K562 (cell line): ENCODE results near the gene FNDC4. TPM values are rescaled to one million over a fixed set of nuclear protein-coding genes. Genes with fewer than 3 reads are reported as not detected.
A peak's percentile ranks its signal among the peaks of the same experiment; 100 is the strongest.

ENCODE experiments used
- ARID3B ChIP-seq: fragments of 250-450 bp; sonication (Bioruptor Pico); IDR thresholded peaks from 2 replicates; pipeline ENCODE4 v1.4.0; 2020; ENCODE audit warnings: borderline replicate concordance
- CHD1 ChIP-seq: fragments of 200-600 bp; sonication (generic); IDR thresholded peaks from one replicate; pipeline ENCODE4 v1.6.1; 2012; ENCODE audit warnings: mild to moderate bottlenecking, moderate library complexity, low read length, inconsistent platforms
- CXXC5 ChIP-seq: fragments of 250-450 bp; sonication (Bioruptor Pico); IDR thresholded peaks from 2 replicates; pipeline ENCODE4 v1.8.0; 2022; ENCODE audit warnings: inconsistent platforms, mild to moderate bottlenecking, moderate library complexity
- EGR1 ChIP-seq: fragments of 450-650 bp; conservative IDR thresholded peaks from 2 replicates; pipeline ENCODE4 v1.6.1; 2017; ENCODE audit warnings: mild to moderate bottlenecking
- FOS ChIP-seq: IDR thresholded peaks from 3 replicates; pipeline ENCODE4 v1.6.1; 2011; ENCODE audit not compliant: insufficient read length; ENCODE audit errors: extremely low read depth
- FOSL1 ChIP-seq: fragments of 200-800 bp; sonication (Bioruptor generic); conservative IDR thresholded peaks from 2 replicates; pipeline ENCODE4 v1.6.1; 2016; ENCODE audit warnings: missing genetic modification characterization, missing compliant biosample characterization
- GTF2F1 ChIP-seq: IDR thresholded peaks from 2 replicates; pipeline ENCODE4 v1.6.1; 2011; ENCODE audit warnings: low read depth, low read length, improper control_type of control experiment
- HES1 ChIP-seq: fragments of 450-650 bp; IDR thresholded peaks from 2 replicates; pipeline ENCODE4 v1.6.1; 2016; ENCODE audit warnings: low read depth, mild to moderate bottlenecking, moderate library complexity
- NONO ChIP-seq, 2 experiments: fragments of 200-400 bp in 1 of 2; fragments of 450-650 bp in 1 of 2; formaldehyde crosslinking in 1 of 2; IDR thresholded peaks; 2 replicates each; pipeline ENCODE4 v1.6.1; 2017; ENCODE audit warnings: low read depth in 2 of 2, mild to moderate bottlenecking in 2 of 2, moderate library complexity in 2 of 2, low read length in 1 of 2
- NR2C2 ChIP-seq, 2 experiments: fragments of 200-800 bp in 1 of 2; sonication (Bioruptor generic) in 1 of 2; sonication (generic) in 1 of 2; formaldehyde crosslinking in 1 of 2; IDR thresholded peaks; 2 replicates each; pipeline versions ENCODE4 v1.6.1 to v1.8.0; 2016 to 2022; ENCODE audit warnings: mild to moderate bottlenecking in 1 of 2, missing compliant biosample characterization in 1 of 2, missing genetic modification characterization in 1 of 2, missing genetic modification reagents in 1 of 2
- PHF8 ChIP-seq: fragments of 200-600 bp; sonication (generic); IDR thresholded peaks from 2 replicates; pipeline ENCODE4 v1.6.1; 2012; ENCODE audit warnings: mixed run types, mild to moderate bottlenecking, inconsistent platforms, low read length, moderate library complexity, borderline replicate concordance
- POLR2G ChIP-seq: fragments of 200-400 bp; formaldehyde crosslinking; IDR thresholded peaks from 2 replicates; pipeline ENCODE4 v1.6.1; 2017; ENCODE audit warnings: low read depth, mild to moderate bottlenecking, antibody characterized with exemption, low read length, moderate library complexity
- RB1 ChIP-seq: fragments of 450-650 bp; IDR thresholded peaks from 2 replicates; pipeline ENCODE4 v1.6.1; 2017; ENCODE audit warnings: low read depth, mild to moderate bottlenecking
- SIN3B ChIP-seq: fragments of 450-650 bp; IDR thresholded peaks from 2 replicates; pipeline ENCODE4 v1.6.1; 2017; ENCODE audit warnings: low read depth, mild to moderate bottlenecking, moderate library complexity
- UBTF ChIP-seq, 2 experiments: IDR thresholded peaks; 2 replicates each; pipeline ENCODE4 v1.6.1; 2012; ENCODE audit warnings: improper control_type of control experiment in 2 of 2, low read depth in 2 of 2, low read length in 2 of 2, borderline replicate concordance in 1 of 2
- ZNF699 ChIP-seq: fragments of 250-450 bp; sonication (Bioruptor Pico); IDR thresholded peaks from 2 replicates; pipeline ENCODE4 v1.8.0; 2021; ENCODE audit warnings: mild to moderate bottlenecking, moderate library complexity; ENCODE audit not compliant: insufficient replicate concordance
- ZNF717 ChIP-seq: fragments of 250-450 bp; sonication (Bioruptor Pico); IDR thresholded peaks from 2 replicates; pipeline ENCODE4 v1.5.0; 2021
- polyA plus RNA-seq, 8 experiments: library from polyadenylated mRNA; depleted of rRNA in 4 of 8; stranded (reverse) in 5 of 8; unstranded in 3 of 8; fragments of >200 nt; fragmentation: Nextera tagmentation in 2 of 8; fragmentation: Illumina TruSeq in 1 of 8; extraction: Ambion mirVana in 2 of 8; extraction: Trizol in 1 of 8; gene quantifications; 2 replicates each; pipeline versions ENCODE4 v1.2.1 to v1.2.3, GENCODE V29; 2011 to 2014; ENCODE audit warnings: inconsistent platforms in 1 of 8, missing spikeins in 1 of 8
- total RNA-seq, 7 experiments: library from RNA; depleted of rRNA in 6 of 7; stranded (reverse); fragments of >200 nt in 6 of 7; fragmentation: Illumina TruSeq in 2 of 7; extraction: Trizol in 2 of 7; gene quantifications; 2 replicates each; pipeline versions ENCODE4 v1.2.1 to v1.2.3, GENCODE V29; 2011 to 2021; ENCODE audit warnings: low replicate concordance in 1 of 7

Gene FNDC4
- total and polyA plus RNA-seq, 9 of the 15 experiments (the other 6 are each of a cell fraction or from before 2014, with no cell fraction given), result 0.28 to 4.9 (median 2.3) TPM

- no peak for TF ChIP-seq NR2C2 (CRISPR knock-in tag; IDR thresholded peaks at IDR 0.05)
- TF ChIP-seq NR2C2 (tag; IDR thresholded peaks at IDR 0.05), result no peak
- TF ChIP-seq ZNF717 (CRISPR knock-in tag), result no peak
- no peak for TF ChIP-seq ARID3B (CRISPR knock-in tag)
- no peak for TF ChIP-seq CHD1
- TF ChIP-seq UBTF (IDR thresholded peaks at IDR 0.05; ENCODE audit: borderline replicate concordance in 1 of 2, low read depth in 2 of 2, low read length in 2 of 2), result peak; percentile 33 to 67; a peak in 1 of 4 replicates
- no peak for TF ChIP-seq ZNF699
- no peak for TF ChIP-seq GTF2F1
- TF ChIP-seq POLR2G, result peak; percentile 79
- TF ChIP-seq EGR1, result peak; percentile 82
- TF ChIP-seq NONO (IDR thresholded peaks at IDR 0.05; ENCODE audit: low read depth in 2 of 2, low read length in 1 of 2), result 0 out of 4 replicates have a peak, but pooled peaks of 1 of the 2 experiments have one; percentile 55
- TF ChIP-seq FOS, result no peak
- TF ChIP-seq SIN3B, result peak; percentile 59
- peak; percentile 66; the same call in 1 of the 2 replicates for TF ChIP-seq RB1
- peak; percentile 70; the same call in 1 of the 2 replicates for TF ChIP-seq PHF8
- peak; percentile 64 for TF ChIP-seq CXXC5 (CRISPR knock-in tag)
- TF ChIP-seq FOSL1 (tag), result no peak
- TF ChIP-seq HES1, result no peak
Measured at GRCh38 chr2:27494944-27495554, at the start of gene FNDC4 (continued).
